Right lobe of liver (tissue), 6 donors: Measurements from ENCODE around the gene TFR2. TPM values are rescaled to one million over a fixed set of nuclear protein-coding genes. Genes with fewer than 3 reads are reported as not detected.

Experiments used
- ATAC-seq, 4 donors: fragments of 200-7000 bp; cut with Tn5 transposase; one replicate each; pipeline ENCODE4 v1.9.1; 2020; ENCODE audit warnings: mild to moderate bottlenecking in 4 of 4, moderate library complexity in 4 of 4
- DNase-seq, 3 donors: peaks; one replicate each; pipeline ENCODE4 v3.0.0-alpha.2; 2020
- H3K27ac ChIP-seq, 3 donors: fragments of 200-600 bp; one replicate each; pipeline ENCODE4 v1.8.0; 2022
- H3K27me3 ChIP-seq, 2 donors: fragments of 200-600 bp; one replicate each; pipeline ENCODE4 v1.8.0; 2022
- H3K36me3 ChIP-seq, 4 donors: fragments of 200-600 bp; sonication (generic) in 1 of 4; one replicate each; pipeline versions ENCODE4 v1.5.1 to v1.8.0; 2017 to 2022; ENCODE audit warnings: control low read depth in 1 of 4
- H3K4me1 ChIP-seq, 4 donors: fragments of 200-600 bp; sonication (generic) in 1 of 4; one replicate each; pipeline versions ENCODE4 v1.5.1 to v1.8.0; 2017 to 2022; ENCODE audit warnings: control low read depth in 1 of 4
- H3K4me3 ChIP-seq, 3 donors: fragments of 200-600 bp; one replicate each; pipeline ENCODE4 v1.8.0; 2022
- H3K9me3 ChIP-seq, 4 donors: fragments of 200-600 bp; sonication (generic) in 1 of 4; one replicate each; pipeline versions ENCODE4 v1.5.1 to v1.8.0; 2017 to 2022; ENCODE audit warnings: control low read depth in 1 of 4
- POLR2A ChIP-seq: fragments of 450-650 bp; IDR thresholded peaks from one replicate; pipeline ENCODE4 v1.6.1; 2017; ENCODE audit warnings: antibody characterized with exemption, mild to moderate bottlenecking
- WGBS: methylation state at CpG from one replicate; pipeline ENCODE4 v1.1.6; 2018; ENCODE audit warnings: low coverage, low lambda C conversion rate; ENCODE audit not compliant: insufficient coverage; ENCODE audit errors: missing lambda C conversion rate; 5-methylcytosine and 5-hydroxymethylcytosine counted together
- intact Hi-C, 2 donors: fragments of 100-400 bp; cut with DNase I; formaldehyde crosslinking; loops; one replicate each; pipeline versions ENCODE4 v1.11.2 to v1.14.1; 2022
- long read RNA-seq: library from polyadenylated mRNA; unstranded; transcript quantifications from one replicate; pipeline ENCODE4 v2.0.0, GENCODE V29; 2019
- total RNA-seq, 6 experiments: library from RNA; depleted of rRNA in 2 of 6; stranded (reverse); fragments of >200 nt in 2 of 6; fragmentation: NEBNext Ultra II Directional in 3 of 6; extraction: Animal tissue kit (Norgen Biotek cat#: 25700) in 3 of 6; gene quantifications; one replicate each; pipeline versions ENCODE4 v1.1.0 to v1.2.4, GENCODE V29; 2016 to 2023
- TF ChIP-seq, protein P1 (sequence below), 4 donors: fragments of 200-600 bp in 3 of 4; fragments of 450-650 bp in 1 of 4; IDR thresholded peaks; one replicate each; pipeline versions ENCODE4 v1.5.1 to v1.8.0; 2016 to 2022; ENCODE audit warnings: antibody characterized with exemption in 4 of 4, mild to moderate bottlenecking in 2 of 4
- donor health status: DM: no; HTN: yes; CAD: no.
- donor health status: DM: no; HTN: no; CAD: no.
- donor health status: DM: no; HTN: no; CAD: no.
- donor health status: DM: no; HTN: yes; CAD: no.
- donor health status: DM: no; HTN: yes; CAD: no.

The TFR2 gene
- total RNA-seq, result 100 to 1,000 TPM; 413 to 669 (median 501) TPM
- long read RNA-seq, transcript TFR2-201 (18 exons, 2,888 nt), result minor isoform, 15 of 108 reads
- long read RNA-seq, transcript TFR2-205 (19 exons, 3,131 nt), result major isoform, 24 of 108 reads
- long read RNA-seq, partial matches to known transcripts, result 36 of 108 reads
- long read RNA-seq, other reads (novel, unspliced or antisense), result 32 of 108 reads

DNA sequence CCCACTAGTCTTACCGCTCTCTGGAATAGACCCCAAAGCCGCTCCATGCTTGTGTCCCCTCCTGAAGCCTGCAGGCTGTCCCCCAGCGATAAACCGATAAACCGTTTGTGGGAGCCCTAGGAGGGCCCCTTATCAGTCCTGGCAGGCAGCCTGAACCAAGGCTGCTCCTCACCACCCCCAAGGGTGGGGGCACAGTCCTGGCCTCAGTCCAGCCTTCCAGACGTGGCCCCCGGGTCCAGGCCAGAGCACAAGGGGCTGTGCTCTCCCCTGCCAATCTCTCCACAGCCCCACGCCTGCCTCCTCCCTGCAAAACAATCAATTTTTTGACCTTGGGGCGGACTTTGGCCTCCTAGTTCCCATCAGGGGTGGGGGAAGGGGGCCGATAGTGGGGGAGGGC, at the start of gene TFR2:
Gene TFR2, minus strand, starts transcription at position 90 of the 397 bp plus-strand sequence. Its CDS starts 43 bp downstream, at position 47.
- Histone ChIP-seq H3K27me3 (no peaks in the 10 kb centered on the region), H3K4me3 (peak within 1 kb of the TSS; percentile 59 to 87 (median 66))

GRCh38 chr7:100689230-100690135, 48.1 kb upstream of the TFR2 start:
- Histone ChIP-seq H3K4me3 (no peak overlapping the region), H3K27me3 (no peaks in the 10 kb centered on the region), H3K27ac (no peak overlapping the region), H3K4me1 (peaks cover 2 to 19% (median 10%) of the 10 kb centered on the region in 4 donors), H3K9me3 (no peaks in the 10 kb centered on the region), H3K36me3 (peaks cover 0 to 44% (median 20%) of the 10 kb centered on the region in 4 donors)
- WGBS, result 87% methylated on average over 4 of the region's 18 CpGs
- DNase-seq, result peak in 2 of 3 donors; percentile 21 to 47
- TF ChIP-seq, protein P1, sequence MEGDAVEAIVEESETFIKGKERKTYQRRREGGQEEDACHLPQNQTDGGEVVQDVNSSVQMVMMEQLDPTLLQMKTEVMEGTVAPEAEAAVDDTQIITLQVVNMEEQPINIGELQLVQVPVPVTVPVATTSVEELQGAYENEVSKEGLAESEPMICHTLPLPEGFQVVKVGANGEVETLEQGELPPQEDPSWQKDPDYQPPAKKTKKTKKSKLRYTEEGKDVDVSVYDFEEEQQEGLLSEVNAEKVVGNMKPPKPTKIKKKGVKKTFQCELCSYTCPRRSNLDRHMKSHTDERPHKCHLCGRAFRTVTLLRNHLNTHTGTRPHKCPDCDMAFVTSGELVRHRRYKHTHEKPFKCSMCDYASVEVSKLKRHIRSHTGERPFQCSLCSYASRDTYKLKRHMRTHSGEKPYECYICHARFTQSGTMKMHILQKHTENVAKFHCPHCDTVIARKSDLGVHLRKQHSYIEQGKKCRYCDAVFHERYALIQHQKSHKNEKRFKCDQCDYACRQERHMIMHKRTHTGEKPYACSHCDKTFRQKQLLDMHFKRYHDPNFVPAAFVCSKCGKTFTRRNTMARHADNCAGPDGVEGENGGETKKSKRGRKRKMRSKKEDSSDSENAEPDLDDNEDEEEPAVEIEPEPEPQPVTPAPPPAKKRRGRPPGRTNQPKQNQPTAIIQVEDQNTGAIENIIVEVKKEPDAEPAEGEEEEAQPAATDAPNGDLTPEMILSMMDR (IDR thresholded peaks at IDR 0.05), result no peak
- TF ChIP-seq POLR2A, result no peak
- intact Hi-C loops, result loop anchor here (5.0 to 10.0 kb wide), 5 partner anchors 55 to 215 kb away; partner anchors contain the start of genes TSC22D4 (in 2 of the 2) and SAP25 (in 1 of the 2)
- ATAC-seq, result no peak

More for the DNA sequence above, at the start of gene TFR2:
- Histone ChIP-seq H3K36me3 (peaks cover 0 to 9% (median 0%) of the 10 kb centered on the region in 4 donors), H3K9me3 (no peaks in the 10 kb centered on the region), H3K4me1 (peaks cover 0 to 13% (median 3%) of the 10 kb centered on the region in 4 donors), H3K27ac (peak within 1 kb of the TSS; percentile 68 to 92 (median 83))
- peak; percentile 73 to 78 (median 76) for ATAC-seq
- intact Hi-C loops, result no loop called here
- DNase-seq, result peak; percentile 65 to 86 (median 82)
- TF ChIP-seq, protein P1 (IDR thresholded peaks at IDR 0.05), result no peak
- TF ChIP-seq POLR2A, result no peak
- 0% methylated on average over 1 of the region's 10 CpGs for WGBS

- H3K9me3 ChIP-seq, result no peaks in the 10 kb centered on the region
- no peak for ATAC-seq
- peaks cover 2 to 19% (median 10%) of the 10 kb centered on the region in 4 donors for H3K4me1 ChIP-seq
- H3K4me3 ChIP-seq, result no peak overlapping the region
- no peaks in the 10 kb centered on the region for H3K27me3 ChIP-seq
- peaks cover 0 to 55% (median 26%) of the 10 kb centered on the region in 4 donors for H3K36me3 ChIP-seq
- TF ChIP-seq, protein P1 (IDR thresholded peaks at IDR 0.05), result no peak
- no peak for TF ChIP-seq POLR2A
- peak in 1 of 3 donors; percentile 15 for DNase-seq
- H3K27ac ChIP-seq, result no peak overlapping the region
- 88% methylated on average over 14 of the region's 16 CpGs for WGBS
- intact Hi-C loops, result loop anchor here (10.0 kb wide), 3 partner anchors 54 to 214 kb away; partner anchors contain the start of gene TSC22D4 (in 2 of the 2)
These were observed 47.0 kb upstream of the TFR2 start for GRCh38 chr7:100688326-100688860.

- Histone ChIP-seq H3K27me3 (no peaks in the 10 kb centered on the region), H3K9me3 (no peaks in the 10 kb centered on the region), H3K27ac (no peak overlapping the region), H3K4me1 (peaks cover 2 to 15% (median 8%) of the 10 kb centered on the region in 4 donors), H3K36me3 (peaks cover 0 to 61% (median 26%) of the 10 kb centered on the region in 4 donors), H3K4me3 (no peak overlapping the region)
- intact Hi-C loops, result loop anchor here (10.0 kb wide), 3 partner anchors 53 to 213 kb away; partner anchors contain the start of gene TSC22D4 (in 2 of the 2)
- DNase-seq (no peak), ATAC-seq (no peak)
- TF ChIP-seq, protein P1 (IDR thresholded peaks at IDR 0.05), result no peak
- no peak for TF ChIP-seq POLR2A
- 60% methylated on average over 10 of the region's 25 CpGs for WGBS
These were observed 46.5 kb upstream of the TFR2 start for GRCh38 chr7:100687751-100688300.
